HFF-Myc (cell line): Measurements from ENCODE around the gene TRAIP.
A peak's percentile ranks its signal among the peaks of the same experiment; 100 is the strongest.
"Not testable (repeated sequence)": the region's sequence is repeated elsewhere in the genome, so short reads cannot be mapped to it uniquely, and the experiment has no call there.

Experiments
- DNase-seq: peaks from one replicate; pipeline ENCODE4 v3.0.0-alpha.2; 2011; ENCODE audit warnings: low read depth; ENCODE audit errors: extremely low read depth
- H3K4me3 ChIP-seq: replicated peaks from 2 replicates; pipeline ENCODE4 v1.5.1; 2011; ENCODE audit warnings: low read depth, mild to moderate bottlenecking, control low read depth, low read length
- TF ChIP-seq, protein P1 (sequence below): IDR thresholded peaks from 2 replicates; pipeline ENCODE4 v1.5.1; 2012; ENCODE audit warnings: mild to moderate bottlenecking, low read depth, low read length, control low read depth; ENCODE audit errors: missing control alignments

The TRAIP gene

DNA sequence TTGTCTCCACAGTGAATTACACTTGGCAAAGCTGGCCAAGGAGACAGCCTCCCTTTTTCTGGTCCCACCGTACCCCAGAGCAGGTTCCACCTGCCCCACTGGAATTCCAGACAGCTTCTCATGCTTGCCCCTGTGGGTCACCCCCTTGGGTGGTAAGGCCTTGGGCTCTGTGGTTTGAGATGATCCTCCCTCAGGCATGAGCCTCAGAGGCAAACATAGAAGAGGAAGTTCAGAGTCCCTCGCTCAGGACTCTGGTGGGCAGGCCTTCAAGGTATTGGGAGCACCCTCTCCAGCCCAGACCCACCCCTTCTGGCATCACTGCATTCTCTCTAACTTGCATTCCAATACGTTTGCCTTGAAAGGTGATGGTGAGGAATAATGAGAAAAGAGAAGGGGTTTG lies 25.0 kb downstream of the TRAIP start:
- TF ChIP-seq, protein P1, sequence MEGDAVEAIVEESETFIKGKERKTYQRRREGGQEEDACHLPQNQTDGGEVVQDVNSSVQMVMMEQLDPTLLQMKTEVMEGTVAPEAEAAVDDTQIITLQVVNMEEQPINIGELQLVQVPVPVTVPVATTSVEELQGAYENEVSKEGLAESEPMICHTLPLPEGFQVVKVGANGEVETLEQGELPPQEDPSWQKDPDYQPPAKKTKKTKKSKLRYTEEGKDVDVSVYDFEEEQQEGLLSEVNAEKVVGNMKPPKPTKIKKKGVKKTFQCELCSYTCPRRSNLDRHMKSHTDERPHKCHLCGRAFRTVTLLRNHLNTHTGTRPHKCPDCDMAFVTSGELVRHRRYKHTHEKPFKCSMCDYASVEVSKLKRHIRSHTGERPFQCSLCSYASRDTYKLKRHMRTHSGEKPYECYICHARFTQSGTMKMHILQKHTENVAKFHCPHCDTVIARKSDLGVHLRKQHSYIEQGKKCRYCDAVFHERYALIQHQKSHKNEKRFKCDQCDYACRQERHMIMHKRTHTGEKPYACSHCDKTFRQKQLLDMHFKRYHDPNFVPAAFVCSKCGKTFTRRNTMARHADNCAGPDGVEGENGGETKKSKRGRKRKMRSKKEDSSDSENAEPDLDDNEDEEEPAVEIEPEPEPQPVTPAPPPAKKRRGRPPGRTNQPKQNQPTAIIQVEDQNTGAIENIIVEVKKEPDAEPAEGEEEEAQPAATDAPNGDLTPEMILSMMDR, result no peak
- no peak for DNase-seq
- no peak overlapping the region for H3K4me3 ChIP-seq

DNA sequence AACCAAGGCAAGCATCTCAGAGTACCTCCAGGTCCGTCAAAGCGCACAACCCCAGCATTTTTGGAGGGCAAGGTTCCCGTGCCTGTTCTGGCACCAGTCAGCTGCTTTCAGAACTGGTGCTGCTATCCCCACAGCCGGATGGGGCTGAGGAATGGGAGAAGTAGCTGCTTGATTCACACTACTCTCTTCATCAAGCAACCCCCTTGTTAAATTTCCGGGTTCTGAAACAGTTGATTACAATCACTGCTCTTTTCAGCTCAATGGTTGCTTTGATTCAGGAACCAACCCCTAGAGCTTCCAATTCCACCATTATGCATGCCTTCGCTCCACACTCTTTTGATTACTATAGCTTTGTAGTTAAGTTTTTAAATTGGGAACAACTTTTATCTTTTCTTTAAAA lies 30.3 kb downstream of the TRAIP start:
- no peak for DNase-seq
- TF ChIP-seq, protein P1, result no peak
- no peak overlapping the region for H3K4me3 ChIP-seq

DNA sequence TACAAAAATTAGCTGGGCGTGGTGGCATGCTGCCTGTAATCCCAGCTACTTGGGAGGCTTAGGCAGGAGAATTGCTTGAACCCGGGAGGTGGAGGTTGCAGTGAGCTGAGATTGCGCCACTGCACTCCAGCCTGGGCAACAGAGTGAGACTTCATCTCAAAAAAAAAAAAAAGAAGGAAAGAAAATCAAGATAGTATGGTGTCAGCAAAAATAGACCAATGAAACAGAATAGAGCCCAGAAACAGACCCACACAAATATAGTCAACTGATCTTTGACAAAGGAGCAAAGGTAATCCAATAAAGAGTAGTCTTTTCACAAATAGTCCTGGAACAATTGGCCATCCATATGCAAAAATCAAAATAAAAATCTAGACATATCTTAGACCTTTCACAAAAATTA lies 33.2 kb downstream of the TRAIP start:
- H3K4me3 ChIP-seq, DNase-seq: not testable (repeated sequence)

DNA sequence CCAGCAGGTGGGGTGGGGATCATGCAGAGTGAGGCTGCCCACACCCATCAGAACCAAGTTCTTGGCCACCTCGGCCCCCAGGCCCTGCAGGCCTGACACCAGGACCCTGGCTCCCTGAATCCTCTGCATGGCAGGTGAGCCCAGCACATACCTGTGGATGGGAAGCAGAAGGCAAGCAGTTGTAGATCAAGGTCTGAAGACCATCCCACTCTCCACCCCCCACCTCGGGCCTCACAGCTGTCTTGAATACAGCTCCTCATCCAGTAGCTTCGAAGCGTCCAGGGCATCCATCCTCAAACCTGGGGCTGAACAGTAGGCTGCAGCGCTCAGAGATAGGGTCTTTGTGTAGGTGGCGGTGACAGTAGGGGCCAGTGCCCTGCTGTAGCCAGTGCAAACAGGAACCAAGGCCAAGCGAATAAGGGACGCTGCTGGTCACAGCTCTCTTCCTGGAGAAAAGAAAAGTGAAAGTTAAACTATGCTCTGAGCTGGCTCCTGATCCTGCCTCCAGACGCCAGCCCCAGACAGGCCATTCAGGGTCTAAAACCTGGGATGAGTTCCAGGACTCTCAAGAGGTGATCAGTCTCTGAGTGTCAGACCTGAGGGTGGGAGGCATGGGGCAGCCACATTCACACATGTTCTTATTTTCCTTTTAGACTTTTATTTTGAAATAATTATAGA lies 42.7 kb downstream of the TRAIP start, which contains the start of gene UBA7:
Gene UBA7 (minus strand): TSS at position 457 of the 678 bp plus-strand sequence. CDS start 166 bp downstream, at position 291.
- DNase-seq, result peak; percentile 52

DNA sequence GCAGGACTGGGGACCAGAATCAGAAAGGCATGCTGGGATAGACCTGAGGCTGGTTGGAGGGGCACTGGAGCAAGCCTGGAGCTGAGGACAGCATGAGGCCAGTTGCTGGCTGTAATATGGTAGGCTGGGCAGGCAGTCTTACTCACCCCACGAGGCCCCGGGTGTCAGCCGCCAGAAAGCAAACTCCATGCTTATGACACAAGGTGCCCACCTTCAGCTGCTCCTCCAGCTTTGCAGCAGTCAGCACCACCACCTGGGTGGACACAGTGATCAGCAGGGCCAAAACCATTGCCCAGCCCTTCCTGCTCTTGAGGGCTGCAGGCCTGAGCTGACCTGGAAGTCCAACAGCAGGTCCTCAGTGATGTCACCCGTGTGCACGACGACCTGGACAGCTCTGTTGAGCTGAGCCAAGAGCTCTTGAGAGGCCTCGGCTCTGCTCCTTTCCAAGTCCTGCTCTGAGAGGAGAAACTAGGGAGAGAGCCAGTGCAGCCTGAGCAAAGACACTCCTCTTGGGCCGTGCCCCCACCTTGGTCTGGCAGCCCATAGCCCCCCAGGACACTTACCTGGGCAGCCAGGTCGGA lies 43.4 kb downstream of the TRAIP start:
- TF ChIP-seq, protein P1, result no peak
- H3K4me3 ChIP-seq, result peak overlapping the region; percentile 34
- no peak for DNase-seq

More for the DNA sequence above, 42.7 kb downstream of the TRAIP start, which contains the start of gene UBA7:
- peak within 1 kb of the TSS; percentile 34 for H3K4me3 ChIP-seq
- TF ChIP-seq, protein P1, result no peak

DNA sequence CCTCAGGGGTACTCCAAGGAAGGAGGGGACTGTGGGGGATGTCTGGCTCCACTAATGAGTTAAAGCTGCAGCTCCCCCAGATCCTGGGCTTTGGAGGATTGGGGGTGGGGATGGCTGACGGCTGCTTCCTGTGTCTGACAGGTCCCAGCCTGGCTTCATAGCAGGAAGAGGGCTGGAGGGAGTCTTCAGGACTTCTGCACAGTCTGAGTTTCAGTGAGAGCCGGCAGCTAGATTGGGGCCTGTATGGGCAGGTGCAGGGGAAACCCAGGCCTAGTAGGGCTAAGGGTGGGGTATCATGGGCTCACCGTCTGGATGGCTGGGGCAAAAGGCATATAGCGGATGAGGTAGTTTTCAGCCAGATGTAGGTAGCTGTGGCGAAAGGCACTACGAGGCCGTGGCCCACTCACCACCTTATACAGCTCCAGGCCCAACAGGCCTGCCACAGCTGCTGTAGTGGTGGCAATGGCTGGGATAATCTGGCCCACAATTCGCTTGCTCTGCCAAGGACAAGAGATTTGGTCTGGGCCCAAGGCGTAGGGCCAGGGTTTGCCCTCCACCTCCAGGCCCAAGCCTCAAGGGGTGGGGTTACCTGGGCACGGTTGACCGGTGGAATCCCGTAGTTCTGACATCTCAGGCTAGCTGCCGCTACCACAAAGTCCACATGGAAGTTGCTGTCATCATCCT lies 48.8 kb downstream of the TRAIP start:
- DNase-seq, result no peak
- no peak overlapping the region for H3K4me3 ChIP-seq
- TF ChIP-seq, protein P1, result no peak

DNA sequence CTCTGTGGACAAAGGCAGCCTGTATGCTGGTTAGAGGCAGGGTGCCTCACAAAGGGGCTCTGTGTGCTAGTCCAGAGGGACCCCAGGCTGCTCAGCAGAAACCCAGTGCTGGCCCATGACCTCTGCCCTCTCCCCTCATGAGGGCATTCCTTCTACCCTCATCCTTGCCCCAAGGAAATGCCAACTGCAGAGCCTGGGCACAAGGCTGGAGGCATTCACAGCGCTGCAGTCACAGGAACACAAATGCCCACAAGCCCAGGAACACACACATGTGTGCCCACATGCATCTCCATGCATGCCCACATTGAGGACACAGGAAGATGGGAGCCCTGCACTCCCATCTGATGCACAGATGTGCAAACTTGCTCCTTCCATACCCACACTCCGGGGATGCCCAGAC lies 49.5 kb downstream of the TRAIP start:
- H3K4me3 ChIP-seq, result no peak overlapping the region
- TF ChIP-seq, protein P1, result no peak
- no peak for DNase-seq
